ENCODE results near the gene SLAMF1. TPM values are rescaled to one million over a fixed set of nuclear protein-coding genes. Genes with fewer than 3 reads are reported as not detected.

Gene SLAMF1
- total and polyA plus RNA-seq, 8 donors = 0.09 to 2.5 (median 0.18) TPM; not detected in 1

DNA sequence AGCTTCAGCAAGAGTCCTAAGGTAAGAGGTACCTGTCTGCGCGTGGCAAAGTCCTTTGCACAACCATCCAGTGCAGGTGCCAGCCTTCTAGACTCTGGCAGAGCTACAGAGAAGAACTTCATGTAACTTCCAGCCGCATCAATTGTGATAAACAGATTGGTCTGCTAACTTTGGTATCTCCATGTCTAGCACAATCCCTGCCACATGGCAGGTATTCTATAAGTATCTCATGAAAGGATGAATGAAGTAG, 35.0 kb upstream of the SLAMF1 start:
- intact Hi-C loops (cut with DNase I) = no loop called here
- peaks cover 0 to 56% of the 10 kb centered on the region in 2 donors for H3K36me3 ChIP-seq
- H3K4me1 ChIP-seq = peaks cover 0 to 49% of the 10 kb centered on the region in 2 donors
- H3K9me3 ChIP-seq = no peaks in the 10 kb centered on the region
- TF ChIP-seq, protein P1, sequence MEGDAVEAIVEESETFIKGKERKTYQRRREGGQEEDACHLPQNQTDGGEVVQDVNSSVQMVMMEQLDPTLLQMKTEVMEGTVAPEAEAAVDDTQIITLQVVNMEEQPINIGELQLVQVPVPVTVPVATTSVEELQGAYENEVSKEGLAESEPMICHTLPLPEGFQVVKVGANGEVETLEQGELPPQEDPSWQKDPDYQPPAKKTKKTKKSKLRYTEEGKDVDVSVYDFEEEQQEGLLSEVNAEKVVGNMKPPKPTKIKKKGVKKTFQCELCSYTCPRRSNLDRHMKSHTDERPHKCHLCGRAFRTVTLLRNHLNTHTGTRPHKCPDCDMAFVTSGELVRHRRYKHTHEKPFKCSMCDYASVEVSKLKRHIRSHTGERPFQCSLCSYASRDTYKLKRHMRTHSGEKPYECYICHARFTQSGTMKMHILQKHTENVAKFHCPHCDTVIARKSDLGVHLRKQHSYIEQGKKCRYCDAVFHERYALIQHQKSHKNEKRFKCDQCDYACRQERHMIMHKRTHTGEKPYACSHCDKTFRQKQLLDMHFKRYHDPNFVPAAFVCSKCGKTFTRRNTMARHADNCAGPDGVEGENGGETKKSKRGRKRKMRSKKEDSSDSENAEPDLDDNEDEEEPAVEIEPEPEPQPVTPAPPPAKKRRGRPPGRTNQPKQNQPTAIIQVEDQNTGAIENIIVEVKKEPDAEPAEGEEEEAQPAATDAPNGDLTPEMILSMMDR (IDR thresholded peaks at IDR 0.05) = no peak
- DNase-seq (no peak), ATAC-seq (no peak)
- peak overlapping the region in 1 of 2 donors; percentile 76 for H3K27ac ChIP-seq
- H3K27me3 ChIP-seq = no peaks in the 10 kb centered on the region
- H3K4me3 ChIP-seq = no peak overlapping the region

DNA sequence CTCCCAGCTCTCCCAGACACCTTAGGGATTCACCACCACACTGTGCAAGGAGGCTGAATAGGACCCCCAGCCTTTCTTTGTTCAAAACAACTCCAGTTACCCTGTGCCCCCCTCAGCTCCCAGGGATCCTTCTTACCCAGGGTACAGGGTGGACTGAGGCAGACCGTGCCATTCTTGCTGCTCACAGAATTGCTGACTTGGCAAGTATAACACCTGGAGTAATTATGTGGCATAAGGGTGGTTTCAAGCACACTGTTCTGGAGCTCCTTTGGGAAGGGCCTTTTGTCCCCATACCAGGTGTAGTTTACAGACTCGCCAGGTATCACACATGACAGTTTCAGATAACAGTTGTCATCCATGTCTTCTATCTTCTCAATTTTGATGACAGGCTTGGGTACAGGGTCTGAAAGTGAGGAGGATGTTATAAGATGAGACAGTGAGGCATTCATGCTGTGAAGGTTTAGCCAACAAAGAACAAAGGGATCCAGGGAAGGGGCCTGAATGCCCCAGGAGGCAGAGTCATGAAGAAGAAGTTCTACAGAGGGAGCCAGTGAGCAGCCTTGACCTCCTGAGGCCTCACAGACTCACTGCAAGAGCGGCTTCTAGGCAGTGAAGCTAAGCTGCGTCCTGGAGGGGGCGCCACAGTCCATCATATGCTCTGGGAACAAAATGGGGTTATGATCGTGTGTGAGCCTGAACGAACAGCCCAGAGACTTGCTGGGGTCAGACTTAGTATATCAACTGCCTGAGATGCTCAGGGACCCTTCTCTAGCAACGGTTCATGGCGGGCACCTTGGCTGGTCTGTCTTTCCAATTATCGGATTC, 34.4 kb upstream of the SLAMF1 start:
- no peaks in the 10 kb centered on the region for H3K27me3 ChIP-seq
- peaks cover 0 to 49% of the 10 kb centered on the region in 2 donors for H3K4me1 ChIP-seq
- intact Hi-C loops (cut with DNase I) = no loop called here
- ATAC-seq = peak; percentile 95
- TF ChIP-seq, protein P1 (IDR thresholded peaks at IDR 0.05) = peak; percentile 23 to 81
- H3K9me3 ChIP-seq = no peaks in the 10 kb centered on the region
- no peak overlapping the region for H3K4me3 ChIP-seq
- DNase-seq = peak in 3 of 4 donors; percentile 49 to 89 (median 74)
- peaks cover 0 to 57% of the 10 kb centered on the region in 2 donors for H3K36me3 ChIP-seq
- no peak overlapping the region for H3K27ac ChIP-seq

DNA sequence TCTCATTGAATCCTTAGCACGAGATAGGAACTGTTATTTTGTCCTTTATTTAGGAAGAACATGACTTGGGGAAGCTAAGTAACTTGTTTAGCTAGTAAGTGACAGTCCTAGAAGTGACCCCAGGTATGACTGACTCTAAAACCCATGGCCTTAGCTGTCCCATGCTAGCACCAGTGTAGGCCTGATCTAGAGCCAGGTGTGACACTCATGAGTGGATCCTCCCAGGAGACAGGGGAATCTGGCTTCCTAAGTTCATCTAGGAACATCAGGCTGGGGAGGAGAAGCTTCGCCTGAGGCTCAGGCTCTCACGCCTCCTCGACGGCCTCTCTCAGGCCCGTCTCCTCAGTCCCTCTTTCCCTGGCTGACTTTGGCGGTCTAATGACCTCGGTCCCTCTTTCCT, 33.6 kb upstream of the SLAMF1 start:
- no peaks in the 10 kb centered on the region for H3K9me3 ChIP-seq
- TF ChIP-seq, protein P1 (IDR thresholded peaks at IDR 0.05) = no peak
- ATAC-seq (no peak), DNase-seq (no peak)
- peaks cover 0 to 48% of the 10 kb centered on the region in 2 donors for H3K4me1 ChIP-seq
- peaks cover 0 to 62% of the 10 kb centered on the region in 2 donors for H3K36me3 ChIP-seq
- intact Hi-C loops (cut with DNase I) = no loop called here
- no peaks in the 10 kb centered on the region for H3K27me3 ChIP-seq
- H3K4me3 ChIP-seq = no peak overlapping the region
- H3K27ac ChIP-seq = no peak overlapping the region

DNA sequence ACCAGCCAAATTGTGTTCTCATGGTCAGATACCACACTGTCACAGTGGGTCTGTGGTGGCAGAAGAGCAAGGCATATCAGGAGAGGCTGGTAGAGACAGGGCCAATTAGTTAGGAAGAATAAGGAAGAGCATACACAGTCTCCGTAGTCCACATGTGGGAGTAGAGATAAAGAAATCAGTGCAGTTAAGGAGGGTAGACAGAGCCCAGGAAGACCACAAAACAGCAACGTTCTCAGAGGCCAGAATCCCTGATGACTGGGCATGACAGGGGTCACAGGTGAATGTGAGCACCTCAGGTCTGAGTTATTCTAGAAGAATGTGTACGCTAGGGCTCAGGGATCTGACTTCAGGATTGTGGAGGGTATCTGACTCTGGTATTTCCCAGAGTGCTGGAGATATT, 33.0 kb upstream of the SLAMF1 start:
- intact Hi-C loops (cut with DNase I) = no loop called here
- Histone ChIP-seq H3K9me3 (no peaks in the 10 kb centered on the region), H3K27me3 (no peaks in the 10 kb centered on the region), H3K4me3 (no peak overlapping the region), H3K36me3 (peaks cover 0 to 58% of the 10 kb centered on the region in 2 donors), H3K4me1 (peaks cover 0 to 48% of the 10 kb centered on the region in 2 donors), H3K27ac (no peak overlapping the region)
- DNase-seq (no peak), ATAC-seq (no peak)
- TF ChIP-seq, protein P1 (IDR thresholded peaks at IDR 0.05) = no peak

DNA sequence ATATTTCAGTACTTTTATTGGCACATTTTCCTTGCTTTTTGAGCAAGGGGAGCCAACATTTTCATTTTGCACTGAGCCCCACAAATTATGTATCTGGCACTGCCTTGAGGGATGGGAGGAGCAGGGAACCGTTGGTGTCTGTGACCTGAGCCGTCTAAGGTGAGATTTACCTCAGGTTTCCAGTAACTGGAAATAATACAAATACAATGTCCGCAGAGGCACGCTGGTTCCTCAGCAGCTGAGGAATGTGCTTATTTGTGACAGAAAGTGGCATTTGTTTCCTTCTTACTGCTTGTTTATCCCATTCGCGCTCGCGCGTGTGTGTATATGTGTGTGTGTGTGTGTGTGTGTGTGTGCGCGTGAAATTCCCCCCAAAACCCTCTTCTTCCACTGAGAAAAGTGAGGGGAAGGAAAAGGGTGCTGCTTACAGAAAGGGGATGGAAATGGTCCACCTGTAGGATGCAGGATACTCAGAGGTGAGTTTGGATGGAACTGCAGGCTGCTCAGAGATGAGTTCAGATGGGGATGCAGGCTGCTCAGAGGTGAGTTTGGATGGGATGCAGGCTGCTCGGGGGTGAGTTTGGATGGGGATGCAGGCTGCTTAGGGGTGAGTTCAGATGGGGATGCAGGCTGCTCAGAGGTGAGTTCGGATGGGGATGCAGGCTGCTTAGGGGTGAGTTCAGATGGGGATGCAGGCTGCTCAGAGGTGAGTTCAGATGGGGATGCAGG, 30.2 kb upstream of the SLAMF1 start:
- Histone ChIP-seq H3K27me3 (no peaks in the 10 kb centered on the region), H3K27ac (no peak overlapping the region), H3K4me3 (no peak overlapping the region), H3K9me3 (no peaks in the 10 kb centered on the region), H3K36me3 (peaks cover 0 to 52% of the 10 kb centered on the region in 2 donors), H3K4me1 (peaks cover 0 to 51% of the 10 kb centered on the region in 2 donors)
- no peak for ATAC-seq
- no peak for DNase-seq
- TF ChIP-seq, protein P1 (IDR thresholded peaks at IDR 0.05) = no peak
- intact Hi-C loops (cut with DNase I) = no loop called here

Measured in left lung (tissue), 10 donors.